Bronchial epithelial cell (primary cell): ENCODE measurements around the gene RGPD5. TPM values are rescaled to one million over a fixed set of nuclear protein-coding genes. Genes with fewer than 3 reads are reported as not detected.
"Not testable (repeated sequence)": the region's sequence is repeated elsewhere in the genome, so short reads cannot be mapped to it uniquely, and the experiment has no call there.

Experiments used
- DNase-seq: peaks from one replicate; pipeline ENCODE4 v3.0.0-alpha.2; 2010; ENCODE audit warnings: low read depth
- FAIRE-seq: peaks from 2 replicates; lab custom pipeline; 2011; peaks lifted over from hg19 to GRCh38; lab: Jason Lieb, UNC
- H3K27me3 ChIP-seq: 2 replicates; pipeline ENCODE4 v1.5.1; 2011; ENCODE audit warnings: low read length; ENCODE audit not compliant: control insufficient read depth, insufficient read depth
- H3K36me3 ChIP-seq: 2 replicates; pipeline ENCODE4 v1.5.1; 2011; ENCODE audit warnings: low read length; ENCODE audit not compliant: control insufficient read depth, insufficient read depth
- H3K4me3 ChIP-seq: 2 replicates; pipeline ENCODE4 v1.5.1; 2011; ENCODE audit warnings: mild to moderate bottlenecking, low read depth, low read length, control low read depth
- total RNA-seq: library from RNA; depleted of rRNA; stranded (reverse); fragments of >200 nt; gene quantifications from 2 replicates; pipeline ENCODE4 v1.2.1, GENCODE V29; 2014

RGPD5 gene
- 23.8 and 39.5 TPM in 2 replicates for total RNA-seq

DNA sequence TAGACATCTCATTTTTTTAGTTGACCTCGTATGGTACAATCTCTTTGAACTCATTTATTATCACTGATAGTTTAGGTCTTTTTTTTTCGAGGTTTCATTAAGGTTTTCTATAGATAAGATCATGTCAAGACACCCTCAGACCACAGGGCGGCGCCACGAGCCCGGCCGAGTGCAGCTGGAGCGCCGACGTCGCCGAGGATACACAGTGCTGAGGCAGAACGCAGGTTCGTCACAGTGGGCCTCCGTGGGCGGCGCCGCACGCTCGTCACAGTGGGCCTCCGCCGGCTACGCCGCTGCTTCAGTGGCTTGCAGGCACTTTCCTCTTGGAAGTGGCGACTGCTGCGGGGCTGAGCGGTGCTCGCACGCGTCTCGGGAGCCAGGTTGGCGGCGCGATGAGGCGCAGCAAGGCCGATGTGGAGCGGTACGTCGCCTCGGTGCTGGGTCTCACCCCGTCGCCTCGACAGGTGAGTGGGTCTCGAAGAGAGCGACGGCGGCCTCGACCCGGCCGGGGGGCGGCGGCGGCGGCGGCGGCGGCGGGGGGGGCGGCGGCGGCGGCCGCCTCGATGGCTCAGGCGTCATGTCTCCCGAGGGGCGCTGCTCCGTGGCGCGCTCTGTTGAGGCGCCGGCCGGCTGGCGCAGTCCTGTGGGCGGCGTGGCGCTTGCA is at the start of gene RGPD5:
TSS of gene RGPD5 (plus strand) at position 232 of the 664 bp plus-strand sequence. CDS start at position 393, 161 bp downstream.
- H3K4me3 ChIP-seq, DNase-seq, FAIRE-seq, H3K27me3 ChIP-seq, H3K36me3 ChIP-seq: not testable (repeated sequence)

GRCh38 chr2:109751572-109751971 is 42.5 kb upstream of the RGPD5 start:
- not testable (repeated sequence) for DNase-seq, H3K27me3 ChIP-seq, FAIRE-seq, H3K36me3 ChIP-seq, H3K4me3 ChIP-seq

GRCh38 chr2:109757163-109757824 is 36.8 kb upstream of the RGPD5 start:
- not testable (repeated sequence) for H3K4me3 ChIP-seq, H3K27me3 ChIP-seq, FAIRE-seq

DNA sequence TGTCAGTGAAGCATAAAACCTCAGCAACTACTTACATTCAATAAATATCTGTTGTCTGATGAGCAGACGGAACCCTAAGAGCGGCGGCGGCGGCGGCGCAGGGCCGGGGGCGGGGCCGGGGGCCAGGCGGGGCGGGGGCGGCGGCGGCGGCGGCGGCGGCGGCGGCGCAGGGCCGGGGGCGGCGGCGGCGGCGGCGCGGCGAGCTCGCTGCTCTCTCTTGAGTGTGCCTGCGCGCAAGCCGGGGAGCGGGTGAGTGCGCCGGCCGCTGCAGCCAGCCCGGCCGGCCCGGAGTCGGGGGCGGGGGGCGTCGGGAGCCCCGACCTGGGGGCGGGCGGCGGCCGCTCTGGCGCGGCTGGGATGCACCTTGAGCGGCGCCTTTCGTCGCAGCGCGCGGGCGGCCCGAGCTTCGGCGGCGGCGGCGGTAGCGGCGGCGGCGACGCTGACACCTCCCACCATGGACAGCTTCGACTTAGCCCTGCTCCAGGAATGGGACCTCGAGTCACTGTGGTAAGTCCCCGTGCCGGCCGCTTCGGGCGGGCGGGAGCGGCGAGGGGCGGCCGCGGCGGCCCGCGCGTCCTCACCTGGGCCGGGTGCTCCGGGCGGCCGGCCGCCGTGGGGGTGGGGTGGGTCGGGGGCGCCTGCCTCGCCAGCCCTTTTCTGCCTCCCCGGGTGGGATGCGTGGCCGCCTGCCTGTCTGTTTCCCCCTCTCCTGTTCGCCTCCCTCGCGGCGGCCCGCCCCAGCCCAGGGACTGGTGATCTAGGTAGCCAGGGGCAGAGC is 33.7 kb upstream of the RGPD5 start:
- not testable (repeated sequence) for FAIRE-seq, H3K27me3 ChIP-seq, H3K4me3 ChIP-seq, H3K36me3 ChIP-seq, DNase-seq

More at GRCh38 chr2:109757163-109757824, 36.8 kb upstream of the RGPD5 start:
- not testable (repeated sequence) for DNase-seq, H3K36me3 ChIP-seq

DNA sequence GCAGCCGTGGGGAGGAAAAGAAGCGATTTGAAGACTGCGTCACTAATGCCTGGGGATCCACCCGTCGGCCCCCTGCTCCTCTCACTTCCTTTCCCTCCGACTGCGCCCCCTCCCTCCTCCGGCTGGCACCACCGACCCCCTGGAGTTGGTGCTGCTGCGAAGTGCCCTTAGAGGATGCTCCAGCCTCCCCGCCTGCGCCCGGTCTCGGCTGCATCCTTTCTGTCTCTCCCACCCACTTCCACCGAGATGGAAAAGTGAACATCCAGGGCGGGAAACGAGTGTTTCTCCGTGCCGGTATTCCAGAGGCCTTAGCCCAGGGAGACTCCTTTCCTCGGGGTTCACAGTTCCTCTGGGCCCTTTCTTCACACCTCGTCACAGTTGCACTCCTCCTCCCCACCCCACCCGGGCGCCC is 33.1 kb upstream of the RGPD5 start:
- not testable (repeated sequence) for H3K4me3 ChIP-seq, FAIRE-seq, DNase-seq, H3K36me3 ChIP-seq, H3K27me3 ChIP-seq

DNA sequence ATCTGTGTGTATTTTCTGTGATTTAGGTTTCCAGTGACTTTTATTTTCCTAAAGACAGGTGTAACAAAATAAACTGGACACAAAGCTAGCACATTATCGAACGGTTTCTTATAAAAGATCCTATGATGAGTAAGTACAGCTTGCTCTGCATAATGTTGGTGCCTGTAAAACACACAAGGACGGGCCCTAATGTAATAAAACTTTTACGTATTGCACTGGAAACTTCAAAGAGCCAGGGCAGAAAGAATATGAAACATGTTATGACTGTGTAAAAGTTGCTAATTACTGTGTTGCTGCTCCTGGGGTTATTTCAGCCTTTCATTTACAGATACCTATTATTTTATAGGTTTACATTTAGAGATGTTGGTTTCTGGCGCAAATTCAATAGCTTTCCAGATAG is 32.1 kb upstream of the RGPD5 start:
- not testable (repeated sequence) for H3K27me3 ChIP-seq, H3K36me3 ChIP-seq, FAIRE-seq, H3K4me3 ChIP-seq, DNase-seq

DNA sequence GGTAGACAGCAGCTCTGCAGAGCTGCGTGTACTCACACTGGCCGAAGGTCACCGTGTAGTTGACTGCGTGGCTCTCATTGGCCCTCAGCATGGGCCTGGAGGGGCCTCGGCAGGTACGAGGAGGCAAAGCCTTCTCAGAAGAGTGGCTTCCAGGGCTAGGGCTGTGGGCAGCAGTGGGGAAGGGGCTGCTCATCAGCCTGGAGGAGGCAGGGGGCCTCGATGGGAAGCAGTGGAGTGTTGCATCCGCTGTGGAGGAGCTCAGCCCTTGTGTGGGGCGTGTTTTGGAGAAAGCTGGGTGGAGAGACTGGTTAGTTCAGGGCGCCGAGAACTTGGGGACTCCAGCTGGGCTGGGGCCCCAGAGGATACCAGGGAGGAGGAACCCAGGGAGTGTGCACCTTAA is 28.0 kb upstream of the RGPD5 start:
- not testable (repeated sequence) for H3K27me3 ChIP-seq, H3K36me3 ChIP-seq, FAIRE-seq, DNase-seq, H3K4me3 ChIP-seq

DNA sequence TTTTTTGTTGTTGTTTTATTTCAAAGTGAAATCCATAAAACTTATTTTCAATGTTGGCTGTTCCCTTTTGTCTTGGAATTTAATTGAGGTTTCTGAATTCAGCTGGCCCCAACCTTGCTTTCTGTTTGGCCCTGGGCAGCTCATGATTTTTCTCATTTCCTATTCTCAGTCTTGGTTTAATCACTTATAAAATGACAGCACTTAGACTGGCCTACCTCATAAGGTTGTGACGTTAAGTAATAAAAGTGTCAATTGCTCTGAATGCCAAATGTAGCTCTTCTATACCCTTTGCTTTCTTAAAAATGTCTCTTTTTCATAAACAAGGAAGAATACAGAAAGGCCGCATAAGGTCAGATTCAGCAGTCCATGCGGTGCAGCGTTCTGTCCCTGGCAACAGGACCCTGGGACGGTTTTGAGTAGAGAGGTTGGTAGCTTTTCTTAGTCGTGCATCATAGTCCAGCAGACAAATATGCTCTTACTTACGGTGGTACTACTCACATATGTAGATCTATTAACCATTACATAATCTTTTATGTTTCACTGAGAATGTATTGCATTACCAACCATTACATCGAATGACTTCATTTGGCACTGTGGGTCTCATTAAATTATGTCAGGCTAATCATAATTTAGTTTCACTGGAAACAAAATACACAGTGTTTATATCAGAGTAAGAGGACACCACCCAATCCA is 27.1 kb upstream of the RGPD5 start:
- not testable (repeated sequence) for H3K27me3 ChIP-seq, H3K4me3 ChIP-seq, DNase-seq, H3K36me3 ChIP-seq, FAIRE-seq

GRCh38 chr2:109768934-109769333 is 25.2 kb upstream of the RGPD5 start:
- not testable (repeated sequence) for H3K4me3 ChIP-seq, H3K27me3 ChIP-seq, FAIRE-seq, H3K36me3 ChIP-seq, DNase-seq

DNA sequence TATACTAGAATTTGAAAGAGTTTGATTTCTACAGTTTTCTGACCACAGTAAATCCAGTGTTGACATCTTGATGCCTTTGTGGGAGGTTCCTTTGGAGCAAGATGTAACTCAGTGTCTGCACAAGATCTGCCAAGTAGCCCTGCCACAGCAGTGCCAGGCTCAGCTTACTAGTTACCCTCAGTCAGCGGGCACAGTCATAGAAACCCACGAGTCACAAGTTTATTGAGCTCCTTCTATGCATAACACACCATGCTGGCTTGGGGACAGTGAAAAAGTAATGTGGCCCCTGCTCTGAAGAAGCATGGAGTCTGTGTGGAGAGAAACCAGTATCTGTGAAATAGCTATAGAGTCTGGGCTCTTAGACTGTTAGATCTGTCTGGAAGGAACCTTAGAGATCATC is 15.0 kb upstream of the RGPD5 start:
- FAIRE-seq, H3K4me3 ChIP-seq, H3K36me3 ChIP-seq, DNase-seq, H3K27me3 ChIP-seq: not testable (repeated sequence)

DNA sequence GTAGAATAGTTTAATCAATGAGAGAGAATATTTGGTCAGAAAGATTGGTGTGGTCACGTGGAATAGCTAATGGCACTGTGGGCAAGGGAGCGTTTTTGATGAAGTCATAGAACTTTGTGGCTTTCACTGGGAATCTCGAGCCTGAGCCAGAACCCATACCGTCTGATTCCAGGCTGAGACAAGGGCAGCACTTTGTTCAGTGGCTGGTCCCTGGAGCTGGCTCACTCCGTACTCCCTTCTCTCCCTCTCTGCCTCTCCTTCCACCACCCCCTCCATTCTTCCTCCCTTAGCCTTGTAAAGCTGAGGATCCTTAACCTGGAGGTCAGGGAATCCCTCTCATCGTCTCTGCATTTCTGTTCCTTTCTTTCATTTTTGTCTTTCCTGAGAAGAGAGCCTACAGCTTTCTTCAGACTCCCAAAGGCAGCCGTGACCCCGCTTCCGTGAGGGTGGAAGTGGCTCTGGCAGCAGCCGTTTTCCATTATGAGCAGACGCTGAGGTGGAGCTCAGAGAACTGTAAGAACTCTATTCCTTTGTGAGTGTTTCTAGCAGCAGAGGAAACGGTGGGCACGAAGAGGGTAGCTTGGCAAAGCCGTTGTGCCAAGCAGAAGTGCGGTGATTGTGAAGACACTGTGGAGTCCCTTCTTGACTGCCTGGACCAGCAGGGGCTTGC is 12.8 kb upstream of the RGPD5 start:
- FAIRE-seq, H3K36me3 ChIP-seq, H3K27me3 ChIP-seq, H3K4me3 ChIP-seq, DNase-seq: not testable (repeated sequence)

GRCh38 chr2:109782446-109782993 is 11.6 kb upstream of the RGPD5 start:
- FAIRE-seq, DNase-seq: not testable (repeated sequence)

More at GRCh38 chr2:109782446-109782993, 11.6 kb upstream of the RGPD5 start:
- not testable (repeated sequence) for H3K27me3 ChIP-seq, H3K36me3 ChIP-seq, H3K4me3 ChIP-seq
